Activated T-cell treated with anti-CD3 and anti-CD28 coated beads, Interleukin-2, amount 50 U/mL, for 72 hours (primary cell): ENCODE data around the gene IL32. TPM values are rescaled to one million over a fixed set of nuclear protein-coding genes. Genes with fewer than 3 reads are reported as not detected.
"Not testable (repeated sequence)": the region's sequence is repeated elsewhere in the genome, so short reads cannot be mapped to it uniquely, and the experiment has no call there.

ENCODE experiments used
- ATAC-seq, 2 donors: fragments of 150-1000 bp; cut with Tn5 transposase; replicated peaks in 1 of 2; 2 replicates each; pipeline ENCODE4 v1.10.0; 2021; ENCODE audit warnings: moderate library complexity in 2 of 2, mild to moderate bottlenecking in 1 of 2
- DNase-seq, 2 donors: peaks; one replicate each; pipeline ENCODE4 v3.0.0; 2021 to 2022; ENCODE audit warnings: mixed read lengths in 1 of 2
- H3K27ac Mint-ChIP-seq: one replicate; pipeline ENCODE4 v1.8.0; 2022; ENCODE audit warnings: mild to moderate bottlenecking, moderate library complexity, mixed read lengths
- H3K27me3 Mint-ChIP-seq: one replicate; pipeline ENCODE4 v1.8.0; 2022; ENCODE audit warnings: low read depth, mixed read lengths
- H3K36me3 Mint-ChIP-seq, 2 donors: one replicate each; pipeline ENCODE4 v1.8.0; 2022; ENCODE audit warnings: mixed read lengths in 2 of 2, mild to moderate bottlenecking in 1 of 2; ENCODE audit not compliant: insufficient read depth in 2 of 2
- H3K4me1 Mint-ChIP-seq: one replicate; pipeline ENCODE4 v1.8.0; 2022; ENCODE audit warnings: low read depth, mixed read lengths
- H3K4me3 Mint-ChIP-seq, 2 donors: one replicate each; pipeline ENCODE4 v1.8.0; 2022; ENCODE audit warnings: mild to moderate bottlenecking in 2 of 2, mixed read lengths in 2 of 2, moderate library complexity in 2 of 2
- H3K9me3 Mint-ChIP-seq, 2 donors: one replicate each; pipeline ENCODE4 v1.8.0; 2022; ENCODE audit warnings: mixed read lengths in 2 of 2
- total RNA-seq, 2 donors: library from RNA; stranded (reverse); gene quantifications; one replicate each; pipeline ENCODE4 v1.2.3, GENCODE V29; 2022

The IL32 gene
- total RNA-seq, 2 donors from 2014 or later = 1,427 to 2,251 TPM

DNA sequence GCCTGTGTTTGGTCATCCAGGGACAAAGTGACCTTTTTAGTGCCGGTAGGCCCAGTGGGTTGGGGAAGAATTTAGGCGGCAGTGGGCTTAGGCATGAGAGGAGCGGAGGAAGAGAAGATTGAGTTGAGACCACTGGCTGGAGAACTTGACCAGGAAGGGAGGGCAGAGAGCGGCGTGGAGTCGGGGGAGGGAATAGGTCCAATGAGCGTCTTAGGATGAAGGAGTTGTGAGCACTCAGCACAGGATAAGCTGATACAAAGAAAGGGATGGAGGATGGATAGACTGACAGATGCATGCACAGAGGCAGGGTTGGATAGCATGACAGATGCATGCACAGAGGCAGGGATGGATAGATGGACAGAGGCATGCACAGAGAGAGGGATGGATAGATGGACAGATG, 8.0 kb downstream of the IL32 start:
- ATAC-seq (no peak), DNase-seq (no peak)
- peak overlapping the region; percentile 64 to 92 for H3K4me3 Mint-ChIP-seq
- peaks cover 14 to 19% of the 10 kb centered on the region in 2 donors for H3K36me3 Mint-ChIP-seq
- peaks cover 93% of the 10 kb centered on the region for H3K4me1 Mint-ChIP-seq
- H3K27me3 Mint-ChIP-seq = no peaks in the 10 kb centered on the region
- no peaks in the 10 kb centered on the region for H3K9me3 Mint-ChIP-seq
- peak overlapping the region; percentile 22 for H3K27ac Mint-ChIP-seq

DNA sequence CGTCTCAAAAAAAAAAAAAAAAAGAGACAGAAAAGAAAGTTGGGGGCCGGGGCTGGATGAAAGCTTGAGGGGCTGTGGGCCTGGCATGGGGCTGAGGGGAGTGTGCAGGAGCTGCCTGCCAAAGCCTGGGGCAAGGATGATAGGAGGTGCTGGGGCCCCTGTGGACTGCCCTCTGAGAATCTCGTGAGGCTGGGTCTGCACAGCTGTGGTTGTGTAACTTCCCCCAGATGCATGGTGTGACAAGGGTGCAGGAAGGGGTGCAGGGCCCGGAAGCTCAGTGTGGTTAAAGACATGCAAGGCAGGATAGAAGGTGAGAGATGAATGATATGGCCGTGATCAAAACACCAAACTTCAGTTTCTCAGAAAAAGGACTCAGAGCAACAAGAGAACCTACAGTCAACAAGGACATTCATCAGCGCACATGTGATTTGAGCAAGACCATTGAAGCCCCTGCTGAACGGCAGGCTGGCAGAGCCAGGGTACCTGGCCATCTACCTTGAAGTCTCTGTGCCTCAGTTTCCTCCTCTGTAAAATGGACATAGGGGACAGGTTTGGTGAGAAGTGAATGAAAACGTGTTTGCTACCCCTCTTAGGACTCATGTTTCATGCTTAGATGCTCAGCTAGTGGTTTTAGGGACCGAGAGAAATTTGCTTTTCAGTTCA, 9.6 kb downstream of the IL32 start:
- Mint-ChIP-seq H3K9me3 (peaks cover 0 to 4% of the 10 kb centered on the region in 2 donors), H3K27ac (peak overlapping the region; percentile 98), H3K36me3 (peaks cover 12 to 19% of the 10 kb centered on the region in 2 donors), H3K4me1 (peaks cover 87% of the 10 kb centered on the region), H3K27me3 (no peaks in the 10 kb centered on the region), H3K4me3 (peak overlapping the region; percentile 64 to 92)
- ATAC-seq (peak; percentile 77 to 87), DNase-seq (peak; percentile 88 to 93)

DNA sequence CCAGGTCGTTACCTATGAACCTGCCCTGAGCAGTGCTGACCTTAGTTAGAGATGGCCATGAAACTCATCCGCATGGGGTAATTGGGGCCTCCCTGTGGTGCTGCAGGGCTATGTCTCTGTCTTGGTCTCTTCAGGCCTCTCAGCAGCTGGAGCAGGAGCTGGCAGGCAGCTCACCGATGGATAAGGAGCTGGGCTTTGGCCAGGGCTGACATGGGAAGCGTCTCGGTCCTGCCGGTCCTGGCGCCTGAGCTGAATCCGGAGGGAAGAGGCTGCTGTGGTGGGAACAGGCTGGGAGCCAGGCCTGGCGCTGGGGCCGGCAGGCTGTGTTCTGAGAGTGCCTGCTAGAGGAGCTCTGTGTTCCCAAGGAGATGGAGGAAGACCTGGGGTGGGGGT, 10.1 kb downstream of the IL32 start:
- peak overlapping the region; percentile 98 for H3K27ac Mint-ChIP-seq
- peaks cover 85% of the 10 kb centered on the region for H3K4me1 Mint-ChIP-seq
- peak; percentile 6 for ATAC-seq
- DNase-seq = no peak
- peaks cover 0 to 4% of the 10 kb centered on the region in 2 donors for H3K9me3 Mint-ChIP-seq
- H3K36me3 Mint-ChIP-seq = peaks cover 10 to 17% of the 10 kb centered on the region in 2 donors
- peak overlapping the region; percentile 64 to 92 for H3K4me3 Mint-ChIP-seq
- no peaks in the 10 kb centered on the region for H3K27me3 Mint-ChIP-seq

DNA sequence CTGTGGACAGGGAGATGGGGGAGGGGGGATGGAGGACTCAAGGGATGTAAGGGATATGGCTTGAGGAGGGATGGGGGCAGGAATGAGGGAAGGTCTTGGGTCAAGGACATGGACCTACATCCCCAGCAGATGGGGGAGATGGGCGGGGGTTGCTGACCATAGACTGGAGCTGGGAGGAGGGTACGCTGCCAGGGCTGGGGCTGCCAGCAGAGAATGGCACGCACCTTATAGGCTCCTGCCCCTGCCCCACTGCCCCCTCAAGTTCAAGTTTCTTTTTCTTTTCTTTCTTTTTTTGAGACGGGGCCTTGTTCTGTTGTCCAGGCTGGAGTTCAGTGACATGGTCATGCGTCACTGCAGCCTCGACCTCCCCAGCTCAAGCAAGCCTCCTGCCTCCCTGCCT, 10.5 kb downstream of the IL32 start:
- ATAC-seq, H3K9me3 Mint-ChIP-seq, H3K27me3 Mint-ChIP-seq, DNase-seq: not testable (repeated sequence)
- Mint-ChIP-seq H3K27ac (peak overlapping the region; percentile 98), H3K4me1 (peaks cover 84% of the 10 kb centered on the region), H3K36me3 (peaks cover 13 to 20% of the 10 kb centered on the region in 2 donors), H3K4me3 (peak overlapping the region; percentile 64 to 92)

- no peak for DNase-seq
- H3K4me1 Mint-ChIP-seq = peaks cover 83% of the 10 kb centered on the region
- peak in 1 of 2 donors; percentile 1 for ATAC-seq
- H3K36me3 Mint-ChIP-seq = peaks cover 16 to 25% of the 10 kb centered on the region in 2 donors
- H3K4me3 Mint-ChIP-seq = peak overlapping the region; percentile 64 to 92
- H3K9me3 Mint-ChIP-seq = peaks cover 0 to 4% of the 10 kb centered on the region in 2 donors
- H3K27me3 Mint-ChIP-seq = no peaks in the 10 kb centered on the region
- H3K27ac Mint-ChIP-seq = peak overlapping the region; percentile 98
Observed at GRCh38 chr16:3076577-3076976, 11.1 kb downstream of the IL32 start.

- H3K4me3 Mint-ChIP-seq = no peak overlapping the region
- DNase-seq (no peak), ATAC-seq (no peak)
- H3K27ac Mint-ChIP-seq = peak overlapping the region; percentile 18
- H3K9me3 Mint-ChIP-seq = peaks cover 0 to 4% of the 10 kb centered on the region in 2 donors
- peaks cover 65% of the 10 kb centered on the region for H3K4me1 Mint-ChIP-seq
- no peaks in the 10 kb centered on the region for H3K27me3 Mint-ChIP-seq
- peaks cover 12 to 26% of the 10 kb centered on the region in 2 donors for H3K36me3 Mint-ChIP-seq
Observed at GRCh38 chr16:3080024-3080423, 14.6 kb downstream of the IL32 start.

DNA sequence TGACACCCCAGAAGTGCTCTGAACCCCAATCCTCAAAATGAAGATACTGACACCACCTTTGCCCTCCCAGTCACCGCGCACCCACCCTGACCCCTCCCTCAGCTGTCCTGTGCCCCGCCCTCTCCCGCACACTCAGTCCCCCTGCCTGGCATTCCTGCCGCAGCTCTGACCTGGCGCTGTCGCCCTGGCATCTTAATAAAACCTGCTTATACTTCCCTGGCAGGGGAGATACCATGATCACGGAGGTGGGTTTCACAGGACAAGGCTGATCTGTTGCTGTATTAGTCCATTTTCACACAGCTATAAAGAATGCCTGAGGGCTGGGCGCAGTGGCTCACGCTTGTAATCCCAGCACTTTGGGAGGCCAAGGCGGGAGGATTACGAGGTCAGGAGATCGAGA, 16.5 kb downstream of the IL32 start:
- Mint-ChIP-seq H3K4me1 (peaks cover 61% of the 10 kb centered on the region), H3K36me3 (peaks cover 10 to 26% of the 10 kb centered on the region in 2 donors)
- not testable (repeated sequence) for H3K9me3 Mint-ChIP-seq, H3K27me3 Mint-ChIP-seq, H3K27ac Mint-ChIP-seq, H3K4me3 Mint-ChIP-seq, ATAC-seq, DNase-seq

DNA sequence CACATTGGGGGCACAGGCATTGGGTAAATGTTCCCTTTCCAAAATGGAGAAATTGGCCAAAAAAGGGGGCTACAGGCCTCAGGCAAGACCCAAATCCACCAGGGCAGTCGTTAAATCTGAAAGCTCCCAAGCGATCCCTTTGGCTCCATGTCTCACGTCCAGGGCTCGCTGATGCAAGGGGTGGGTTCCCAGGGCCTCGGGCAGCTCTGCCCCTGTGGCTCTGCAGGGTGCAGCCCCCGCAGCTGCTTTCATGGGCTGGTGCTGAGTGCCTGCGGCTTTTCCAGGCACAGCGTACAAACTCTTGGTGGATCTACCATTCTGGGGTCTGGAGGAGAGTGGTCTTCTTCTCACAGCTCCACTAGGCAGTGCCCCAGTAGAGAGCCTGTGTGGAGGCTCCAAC, 18.0 kb downstream of the IL32 start:
- not testable (repeated sequence) for DNase-seq, H3K27me3 Mint-ChIP-seq, H3K9me3 Mint-ChIP-seq, H3K4me3 Mint-ChIP-seq
- peaks cover 61% of the 10 kb centered on the region for H3K4me1 Mint-ChIP-seq
- H3K36me3 Mint-ChIP-seq = peaks cover 10 to 21% of the 10 kb centered on the region in 2 donors
- H3K27ac Mint-ChIP-seq = peak overlapping the region; percentile 72
- ATAC-seq = peak in 1 of 2 donors; percentile 8

DNA sequence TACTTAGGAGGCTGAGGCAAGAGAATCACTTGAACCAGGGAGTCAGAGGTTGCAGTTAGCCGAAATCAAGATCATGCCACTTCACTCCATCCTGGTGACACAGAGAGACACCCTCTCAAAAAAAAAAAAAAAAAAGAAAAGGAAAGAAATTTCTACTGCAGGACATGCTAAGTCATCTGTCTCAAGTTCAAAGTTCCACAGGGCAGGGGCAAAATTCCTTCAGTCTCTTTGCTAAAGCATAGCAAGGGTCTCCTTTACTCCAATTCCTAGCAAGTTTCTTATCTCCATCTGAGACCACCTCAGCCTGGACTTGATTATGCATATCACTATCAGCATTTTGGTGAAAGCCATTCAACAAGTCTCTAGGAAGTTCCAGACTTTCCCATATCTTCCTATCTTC, 19.1 kb downstream of the IL32 start:
- Mint-ChIP-seq H3K36me3 (peaks cover 9 to 16% of the 10 kb centered on the region in 2 donors), H3K27ac (no peak overlapping the region), H3K4me1 (peaks cover 59% of the 10 kb centered on the region), H3K9me3 (peaks cover 0 to 4% of the 10 kb centered on the region in 2 donors), H3K27me3 (no peaks in the 10 kb centered on the region), H3K4me3 (no peak overlapping the region)
- ATAC-seq = no peak
- DNase-seq = no peak

DNA sequence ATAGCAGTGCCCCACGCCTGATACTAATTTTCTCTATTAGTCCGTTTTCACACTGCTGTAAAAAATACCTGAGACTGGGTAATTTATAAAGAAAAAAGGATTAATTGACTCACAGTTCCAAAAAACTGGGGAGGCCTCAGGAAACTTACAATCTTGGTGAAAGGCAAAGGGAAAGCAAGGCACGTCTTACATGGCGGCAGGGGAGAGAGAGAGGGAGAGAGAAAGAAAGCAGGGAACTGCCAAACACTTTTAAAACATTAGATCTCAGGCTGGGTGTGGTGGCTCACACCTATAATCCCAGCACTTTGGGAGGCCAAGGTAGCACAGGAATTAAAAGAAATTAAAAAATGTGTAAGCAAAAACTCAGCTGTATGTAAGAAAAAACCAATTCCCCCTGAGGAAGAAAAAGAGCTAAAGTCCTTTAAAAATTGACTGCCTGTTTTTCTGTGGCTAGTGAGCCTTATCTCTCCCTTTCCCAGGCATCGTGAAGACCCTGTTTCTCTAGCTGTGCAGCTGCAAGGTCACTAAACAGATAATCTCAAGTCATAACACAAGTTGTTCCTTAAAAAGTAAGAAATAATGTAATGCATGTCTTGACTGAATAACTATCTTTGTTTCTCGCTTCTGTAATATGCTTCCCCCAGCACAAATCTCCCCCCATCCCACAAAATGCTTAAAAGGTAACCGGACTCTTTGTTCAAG, 19.7 kb downstream of the IL32 start:
- Mint-ChIP-seq H3K4me1 (peaks cover 53% of the 10 kb centered on the region), H3K4me3 (peak overlapping the region in 1 of 2 donors; percentile 80), H3K27ac (peak overlapping the region; percentile 34), H3K9me3 (no peaks in the 10 kb centered on the region), H3K27me3 (no peaks in the 10 kb centered on the region), H3K36me3 (peaks cover 6 to 9% of the 10 kb centered on the region in 2 donors)
- DNase-seq (no peak), ATAC-seq (no peak)

GRCh38 chr16:3085868-3086595, 20.6 kb downstream of the IL32 start:
- no peak for DNase-seq
- H3K9me3 Mint-ChIP-seq = no peaks in the 10 kb centered on the region
- H3K27me3 Mint-ChIP-seq = no peaks in the 10 kb centered on the region
- peaks cover 3 to 5% of the 10 kb centered on the region in 2 donors for H3K36me3 Mint-ChIP-seq
- ATAC-seq = no peak
- H3K4me1 Mint-ChIP-seq = peaks cover 51% of the 10 kb centered on the region
- peak overlapping the region in 1 of 2 donors; percentile 80 for H3K4me3 Mint-ChIP-seq
- no peak overlapping the region for H3K27ac Mint-ChIP-seq

GRCh38 chr16:3086596-3087242, 21.3 kb downstream of the IL32 start:
- no peaks in the 10 kb centered on the region for H3K27me3 Mint-ChIP-seq
- ATAC-seq (peak; percentile 33 to 81), DNase-seq (peak in 1 of 2 donors; percentile 58)
- H3K4me3 Mint-ChIP-seq = peak overlapping the region in 1 of 2 donors; percentile 80
- peaks cover 0 to 1% of the 10 kb centered on the region in 2 donors for H3K36me3 Mint-ChIP-seq
- H3K9me3 Mint-ChIP-seq = no peaks in the 10 kb centered on the region
- peaks cover 52% of the 10 kb centered on the region for H3K4me1 Mint-ChIP-seq
- no peak overlapping the region for H3K27ac Mint-ChIP-seq
